Lower leg skin (tissue), 3 donors: Measurements from ENCODE around the gene STAT4.

Experiments
- POLR2A ChIP-seq, 2 donors: fragments of 450-650 bp; IDR thresholded peaks; one replicate each; pipeline ENCODE4 v1.6.1; 2016 to 2017; ENCODE audit warnings: antibody characterized with exemption in 2 of 2, mild to moderate bottlenecking in 1 of 2, moderate library complexity in 1 of 2
- TF ChIP-seq, protein P1 (sequence below), 3 donors: fragments of 450-650 bp; IDR thresholded peaks; one replicate each; pipeline ENCODE4 v1.5.1; 2016; ENCODE audit warnings: antibody characterized with exemption in 3 of 3, mild to moderate bottlenecking in 3 of 3, moderate library complexity in 2 of 3

DNA sequence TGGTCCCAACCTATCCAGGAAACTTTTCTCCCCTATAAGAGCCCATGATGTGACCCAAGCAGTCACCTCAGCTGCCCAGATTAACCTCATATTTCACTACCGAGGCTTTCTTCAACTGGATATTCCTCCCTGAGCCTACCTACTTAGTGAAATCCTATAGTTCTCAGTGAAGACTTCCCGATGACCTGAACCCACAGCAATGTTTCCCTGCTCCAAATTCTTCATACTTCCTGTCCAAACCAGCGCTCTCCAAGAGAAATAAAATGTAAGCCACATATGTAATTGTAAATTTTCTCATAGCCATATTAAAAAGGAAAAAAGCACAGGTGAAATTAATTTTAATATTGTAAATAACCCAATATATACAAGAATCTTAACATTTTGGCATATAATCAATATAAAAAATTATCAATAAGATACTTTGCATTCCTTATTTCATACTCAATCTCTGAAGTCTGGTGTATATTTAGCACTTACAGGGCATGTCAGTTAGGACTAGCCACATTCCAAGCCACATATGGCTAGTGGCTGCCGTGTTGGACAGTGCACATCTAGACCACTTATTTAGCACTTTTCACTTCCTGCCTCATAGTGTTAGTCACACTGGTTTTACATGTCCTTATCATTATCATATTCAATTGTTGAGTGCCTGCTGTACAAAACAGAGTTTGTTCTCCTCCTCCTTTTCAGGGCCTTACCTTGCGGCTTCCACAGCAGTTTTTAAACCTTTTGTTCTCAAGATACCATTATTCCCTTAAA, 1.9 kb upstream of the STAT4 start:
- TF ChIP-seq, protein P1, sequence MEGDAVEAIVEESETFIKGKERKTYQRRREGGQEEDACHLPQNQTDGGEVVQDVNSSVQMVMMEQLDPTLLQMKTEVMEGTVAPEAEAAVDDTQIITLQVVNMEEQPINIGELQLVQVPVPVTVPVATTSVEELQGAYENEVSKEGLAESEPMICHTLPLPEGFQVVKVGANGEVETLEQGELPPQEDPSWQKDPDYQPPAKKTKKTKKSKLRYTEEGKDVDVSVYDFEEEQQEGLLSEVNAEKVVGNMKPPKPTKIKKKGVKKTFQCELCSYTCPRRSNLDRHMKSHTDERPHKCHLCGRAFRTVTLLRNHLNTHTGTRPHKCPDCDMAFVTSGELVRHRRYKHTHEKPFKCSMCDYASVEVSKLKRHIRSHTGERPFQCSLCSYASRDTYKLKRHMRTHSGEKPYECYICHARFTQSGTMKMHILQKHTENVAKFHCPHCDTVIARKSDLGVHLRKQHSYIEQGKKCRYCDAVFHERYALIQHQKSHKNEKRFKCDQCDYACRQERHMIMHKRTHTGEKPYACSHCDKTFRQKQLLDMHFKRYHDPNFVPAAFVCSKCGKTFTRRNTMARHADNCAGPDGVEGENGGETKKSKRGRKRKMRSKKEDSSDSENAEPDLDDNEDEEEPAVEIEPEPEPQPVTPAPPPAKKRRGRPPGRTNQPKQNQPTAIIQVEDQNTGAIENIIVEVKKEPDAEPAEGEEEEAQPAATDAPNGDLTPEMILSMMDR (IDR thresholded peaks at IDR 0.05): no peak
- TF ChIP-seq POLR2A (IDR thresholded peaks at IDR 0.05): no peak
